Measurements from ENCODE around the gene ADPGK. TPM values are rescaled to one million over a fixed set of nuclear protein-coding genes. Genes with fewer than 3 reads are reported as not detected.
A peak's percentile ranks its signal among the peaks of the same experiment; 100 is the strongest.

The ADPGK gene
- total RNA-seq (63.9 TPM), polyA plus RNA-seq (100 TPM)
- long read RNA-seq, donor 1, result 0 reads
- long read RNA-seq, donor 2, result 0 reads
- long read RNA-seq, donor 3, transcript ADPGK-201 (7 exons, 2,557 nt), result major isoform, 9 of 23 reads
- long read RNA-seq, donor 3, partial matches to known transcripts, result 5 of 23 reads
- long read RNA-seq, donor 3, other reads (novel, unspliced or antisense), result 6 of 23 reads
- long read RNA-seq, donor 4, full-length matches to known transcripts, result 4 of 4 reads
- long read RNA-seq, donor 4, partial matches to known transcripts, result 0 of 4 reads
- long read RNA-seq, donor 4, other reads (novel, unspliced or antisense), result 0 of 4 reads
- long read RNA-seq, donor 5, full-length matches to known transcripts, result 19 of 38 reads
- long read RNA-seq, donor 5, partial matches to known transcripts, result 6 of 38 reads
- long read RNA-seq, donor 5, other reads (novel, unspliced or antisense), result 13 of 38 reads
- long read RNA-seq, donor 6, transcript ADPGK-201 (7 exons, 2,557 nt), result major isoform, 5 of 17 reads
- long read RNA-seq, donor 6, partial matches to known transcripts, result 5 of 17 reads
- long read RNA-seq, donor 6, other reads (novel, unspliced or antisense), result 5 of 17 reads
- long read RNA-seq, donor 7, partial matches to known transcripts, result 0 of 4 reads
- long read RNA-seq, donor 7, other reads (novel, unspliced or antisense), result 0 of 4 reads
- long read RNA-seq, donor 8, partial matches to known transcripts, result 0 of 2 reads
- long read RNA-seq, donor 8, other reads (novel, unspliced or antisense), result 0 of 2 reads
- long read RNA-seq, donor 9, full-length matches to known transcripts, result 8 of 8 reads
- long read RNA-seq, donor 9, partial matches to known transcripts, result 0 of 8 reads
- long read RNA-seq, donor 9, other reads (novel, unspliced or antisense), result 0 of 8 reads
- long read RNA-seq, donor 10, partial matches to known transcripts, result 0 of 11 reads
- long read RNA-seq, donor 10, other reads (novel, unspliced or antisense), result 5 of 11 reads

DNA sequence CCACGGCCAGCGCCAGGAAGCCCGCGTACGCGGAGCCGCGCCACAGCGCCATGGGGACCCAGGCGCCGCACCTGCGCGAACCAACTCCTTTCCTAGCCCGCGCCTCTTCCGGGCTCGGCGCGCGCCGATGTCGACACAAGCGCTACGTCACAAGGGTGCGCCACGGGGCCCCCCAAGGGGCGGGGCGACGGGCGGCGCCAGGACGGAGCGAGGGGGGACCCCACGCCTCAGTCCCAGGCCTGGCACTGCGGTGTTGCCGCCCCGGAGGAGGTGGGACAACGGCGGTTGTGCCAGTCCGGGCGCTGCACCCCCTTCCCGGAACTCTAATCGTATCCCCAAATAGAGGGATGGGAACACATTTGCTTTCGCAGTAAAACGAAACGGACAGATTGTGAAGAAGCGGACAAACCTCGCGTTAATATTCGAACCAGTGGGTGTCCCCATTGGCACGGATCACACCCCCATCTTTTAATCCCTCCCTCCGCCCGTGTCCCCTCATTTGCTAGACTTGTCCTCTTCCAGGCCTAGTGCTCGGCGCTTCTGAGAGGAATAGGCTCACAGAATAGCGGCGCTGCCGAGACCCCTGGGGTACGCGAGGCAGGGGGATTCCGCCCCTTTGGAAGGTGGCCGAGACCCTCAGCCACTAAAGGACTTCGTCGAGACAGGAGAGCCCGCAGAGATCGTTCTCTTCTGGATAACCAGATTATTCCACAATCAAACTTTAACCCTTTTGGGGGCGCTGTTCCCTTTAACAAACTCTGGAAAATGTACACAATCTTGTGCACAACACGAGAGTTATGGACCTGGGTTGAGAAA lies at the start of gene ADPGK:
TSS of gene ADPGK (minus strand) at position 119 of the 816 bp plus-strand sequence. CDS start at position 52, 67 bp downstream.
- H3K27me3 ChIP-seq (ENCODE audit: control insufficient read depth in 2 of 2, insufficient read depth in 1 of 2, low read length in 1 of 2), result no peaks in the 10 kb centered on the region
- WGBS, result under 1% methylated on average over 68 of the region's 68 CpGs
- H3K4me1 ChIP-seq (ENCODE audit: control insufficient read depth in 2 of 2, insufficient read depth in 2 of 2, low read length in 2 of 2), result peaks cover 15 to 25% of the 10 kb centered on the region in 2 donors

GRCh38 chr15:72827226-72827625 lies 43.7 kb upstream of the ADPGK start:
- Histone ChIP-seq H3K9me3 (ENCODE audit: control insufficient read depth in 2 of 2, insufficient read depth in 1 of 2, low read length in 1 of 2) (no peaks in the 10 kb centered on the region), H3K27me3 (ENCODE audit: control insufficient read depth in 2 of 2, insufficient read depth in 1 of 2, low read length in 1 of 2) (peaks cover 0 to 2% of the 10 kb centered on the region in 2 donors)

More for the DNA sequence above, at the start of gene ADPGK:
- DNase-seq (ENCODE audit: low read depth in 6 of 9, low spot score in 9 of 9), result peak; percentile 76 to 98 (median 97)
- peak within 1 kb of the TSS; percentile 96 to 97 for H3K27ac ChIP-seq (ENCODE audit: low read depth in 1 of 2, low read length in 1 of 2)
- peak within 1 kb of the TSS; percentile 90 to 97 for H3K4me3 ChIP-seq (ENCODE audit: low read length in 2 of 2)
- no peaks in the 10 kb centered on the region for H3K9me3 ChIP-seq (ENCODE audit: control insufficient read depth in 2 of 2, insufficient read depth in 1 of 2, low read length in 1 of 2)
- H3K36me3 ChIP-seq (ENCODE audit: control insufficient read depth in 2 of 2, insufficient read depth in 2 of 2, low read length in 1 of 2), result peaks cover 0 to 15% of the 10 kb centered on the region in 2 donors

DNA sequence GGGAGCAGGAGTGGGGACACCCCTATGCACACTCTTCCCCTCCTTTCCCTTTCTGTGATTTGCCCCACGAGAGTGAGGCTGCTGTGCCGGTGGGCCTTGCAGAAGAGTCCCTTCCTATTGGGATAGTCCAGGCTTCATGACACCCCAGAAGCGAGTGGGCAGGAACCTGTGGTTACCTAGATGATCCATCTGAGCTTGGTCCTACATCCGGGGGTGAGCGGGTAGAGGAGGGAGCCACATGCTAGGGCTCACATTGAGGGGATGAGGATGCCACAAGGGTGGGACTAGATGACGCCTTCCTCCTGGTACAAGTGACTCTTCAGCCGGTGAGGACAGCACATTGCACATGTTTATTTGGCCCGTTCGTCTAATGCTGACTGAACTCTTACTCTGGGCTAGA lies 43.1 kb upstream of the ADPGK start:
- no peak for DNase-seq (ENCODE audit: low read depth in 6 of 9, low spot score in 9 of 9)
- no peak overlapping the region for H3K4me3 ChIP-seq (ENCODE audit: low read length in 2 of 2)
- H3K9me3 ChIP-seq (ENCODE audit: control insufficient read depth in 2 of 2, insufficient read depth in 1 of 2, low read length in 1 of 2), result no peaks in the 10 kb centered on the region
- H3K27me3 ChIP-seq (ENCODE audit: control insufficient read depth in 2 of 2, insufficient read depth in 1 of 2, low read length in 1 of 2), result peaks cover 0 to 2% of the 10 kb centered on the region in 2 donors
- H3K4me1 ChIP-seq (ENCODE audit: control insufficient read depth in 2 of 2, insufficient read depth in 2 of 2, low read length in 2 of 2), result no peaks in the 10 kb centered on the region
- no peak overlapping the region for H3K27ac ChIP-seq (ENCODE audit: low read depth in 1 of 2, low read length in 1 of 2)
- 93% methylated on average over 9 of the region's 9 CpGs for WGBS
- no peaks in the 10 kb centered on the region for H3K36me3 ChIP-seq (ENCODE audit: control insufficient read depth in 2 of 2, insufficient read depth in 2 of 2, low read length in 1 of 2)

More at GRCh38 chr15:72827226-72827625, 43.7 kb upstream of the ADPGK start:
- H3K4me1 ChIP-seq (ENCODE audit: control insufficient read depth in 2 of 2, insufficient read depth in 2 of 2, low read length in 2 of 2), result no peaks in the 10 kb centered on the region
- H3K4me3 ChIP-seq (ENCODE audit: low read length in 2 of 2), result no peak overlapping the region
- DNase-seq (ENCODE audit: low read depth in 6 of 9, low spot score in 9 of 9), result no peak
- H3K27ac ChIP-seq (ENCODE audit: low read depth in 1 of 2, low read length in 1 of 2), result no peak overlapping the region
- no peaks in the 10 kb centered on the region for H3K36me3 ChIP-seq (ENCODE audit: control insufficient read depth in 2 of 2, insufficient read depth in 2 of 2, low read length in 1 of 2)

DNA sequence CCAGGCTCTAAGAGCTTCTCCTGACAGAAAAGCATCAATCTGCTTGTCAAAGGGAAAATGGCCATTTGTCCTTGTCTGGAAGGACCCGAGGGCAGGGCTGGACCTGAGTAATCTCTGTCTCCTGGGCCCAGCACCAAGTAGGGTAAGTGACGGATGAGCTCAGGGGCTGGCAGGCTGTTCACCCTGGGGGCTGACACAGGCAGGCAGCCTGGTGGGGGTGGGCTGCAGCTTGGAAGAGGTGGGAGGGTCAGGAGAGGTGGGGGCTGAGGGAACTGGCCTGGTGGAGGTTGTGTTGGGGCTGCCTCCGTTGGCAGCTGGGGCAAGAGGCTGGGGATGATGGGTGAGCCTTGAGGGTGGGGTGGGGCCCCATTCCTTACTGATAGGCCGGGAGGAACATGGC lies 42.3 kb upstream of the ADPGK start:
- no peak for DNase-seq (ENCODE audit: low read depth in 6 of 9, low spot score in 9 of 9)
- Histone ChIP-seq H3K9me3 (ENCODE audit: control insufficient read depth in 2 of 2, insufficient read depth in 1 of 2, low read length in 1 of 2) (no peaks in the 10 kb centered on the region), H3K27me3 (ENCODE audit: control insufficient read depth in 2 of 2, insufficient read depth in 1 of 2, low read length in 1 of 2) (no peaks in the 10 kb centered on the region), H3K4me3 (ENCODE audit: low read length in 2 of 2) (no peak overlapping the region), H3K4me1 (ENCODE audit: control insufficient read depth in 2 of 2, insufficient read depth in 2 of 2, low read length in 2 of 2) (no peaks in the 10 kb centered on the region), H3K36me3 (ENCODE audit: control insufficient read depth in 2 of 2, insufficient read depth in 2 of 2, low read length in 1 of 2) (no peaks in the 10 kb centered on the region), H3K27ac (ENCODE audit: low read depth in 1 of 2, low read length in 1 of 2) (no peak overlapping the region)
- WGBS, result 83% methylated on average over 4 of the region's 4 CpGs

- peaks cover 0 to 2% of the 10 kb centered on the region in 2 donors for H3K27me3 ChIP-seq (ENCODE audit: control insufficient read depth in 2 of 2, insufficient read depth in 1 of 2, low read length in 1 of 2)
- H3K4me3 ChIP-seq (ENCODE audit: low read length in 2 of 2), result no peak overlapping the region
- H3K27ac ChIP-seq (ENCODE audit: low read depth in 1 of 2, low read length in 1 of 2), result no peak overlapping the region
- H3K36me3 ChIP-seq (ENCODE audit: control insufficient read depth in 2 of 2, insufficient read depth in 2 of 2, low read length in 1 of 2), result no peaks in the 10 kb centered on the region
- no peaks in the 10 kb centered on the region for H3K4me1 ChIP-seq (ENCODE audit: control insufficient read depth in 2 of 2, insufficient read depth in 2 of 2, low read length in 2 of 2)
- no peak for DNase-seq (ENCODE audit: low read depth in 6 of 9, low spot score in 9 of 9)
- 94% methylated on average over 7 of the region's 7 CpGs for WGBS
- H3K9me3 ChIP-seq (ENCODE audit: control insufficient read depth in 2 of 2, insufficient read depth in 1 of 2, low read length in 1 of 2), result no peaks in the 10 kb centered on the region
Measured at GRCh38 chr15:72824781-72825180, 41.2 kb upstream of the ADPGK start.

- no peak overlapping the region for H3K4me3 ChIP-seq (ENCODE audit: low read length in 2 of 2)
- no peaks in the 10 kb centered on the region for H3K36me3 ChIP-seq (ENCODE audit: control insufficient read depth in 2 of 2, insufficient read depth in 2 of 2, low read length in 1 of 2)
- 90% methylated on average over 14 of the region's 14 CpGs for WGBS
- H3K4me1 ChIP-seq (ENCODE audit: control insufficient read depth in 2 of 2, insufficient read depth in 2 of 2, low read length in 2 of 2), result no peaks in the 10 kb centered on the region
- peaks cover 0 to 2% of the 10 kb centered on the region in 2 donors for H3K27me3 ChIP-seq (ENCODE audit: control insufficient read depth in 2 of 2, insufficient read depth in 1 of 2, low read length in 1 of 2)
- H3K27ac ChIP-seq (ENCODE audit: low read depth in 1 of 2, low read length in 1 of 2), result no peak overlapping the region
- no peaks in the 10 kb centered on the region for H3K9me3 ChIP-seq (ENCODE audit: control insufficient read depth in 2 of 2, insufficient read depth in 1 of 2, low read length in 1 of 2)
- DNase-seq (ENCODE audit: low read depth in 6 of 9, low spot score in 9 of 9), result no peak
Measured at GRCh38 chr15:72824112-72824511, 40.6 kb upstream of the ADPGK start.

DNA sequence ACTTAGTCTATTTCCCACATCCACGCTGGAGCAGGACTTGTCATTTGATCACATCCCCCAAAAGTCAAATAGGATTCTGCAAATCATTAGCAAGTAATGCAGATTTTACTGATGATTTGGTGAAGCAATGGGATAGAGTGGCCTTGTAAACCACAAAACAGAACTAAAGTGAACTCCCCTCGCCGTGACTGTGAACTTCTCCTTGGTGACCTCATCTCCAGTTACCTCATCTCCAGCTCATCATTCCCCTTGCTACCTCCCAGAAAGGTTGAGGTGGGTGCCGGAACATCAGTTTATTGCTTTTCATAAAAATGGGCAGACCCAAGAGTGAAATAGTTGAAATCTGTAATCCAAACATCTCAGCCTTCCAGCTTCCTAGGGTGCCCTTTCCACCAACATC lies 36.7 kb upstream of the ADPGK start:
- Histone ChIP-seq H3K36me3 (ENCODE audit: control insufficient read depth in 2 of 2, insufficient read depth in 2 of 2, low read length in 1 of 2) (no peaks in the 10 kb centered on the region), H3K4me3 (ENCODE audit: low read length in 2 of 2) (no peak overlapping the region), H3K4me1 (ENCODE audit: control insufficient read depth in 2 of 2, insufficient read depth in 2 of 2, low read length in 2 of 2) (no peaks in the 10 kb centered on the region), H3K9me3 (ENCODE audit: control insufficient read depth in 2 of 2, insufficient read depth in 1 of 2, low read length in 1 of 2) (no peaks in the 10 kb centered on the region), H3K27me3 (ENCODE audit: control insufficient read depth in 2 of 2, insufficient read depth in 1 of 2, low read length in 1 of 2) (peaks cover 0 to 2% of the 10 kb centered on the region in 2 donors), H3K27ac (ENCODE audit: low read depth in 1 of 2, low read length in 1 of 2) (no peak overlapping the region)
- no peak for DNase-seq (ENCODE audit: low read depth in 6 of 9, low spot score in 9 of 9)
- 70% methylated on average over 4 of the region's 4 CpGs for WGBS

GRCh38 chr15:72818632-72819031 lies 35.1 kb upstream of the ADPGK start:
- WGBS, result 95% methylated on average over 6 of the region's 6 CpGs
- no peaks in the 10 kb centered on the region for H3K9me3 ChIP-seq (ENCODE audit: control insufficient read depth in 2 of 2, insufficient read depth in 1 of 2, low read length in 1 of 2)
- H3K4me3 ChIP-seq (ENCODE audit: low read length in 2 of 2), result no peak overlapping the region
- no peaks in the 10 kb centered on the region for H3K4me1 ChIP-seq (ENCODE audit: control insufficient read depth in 2 of 2, insufficient read depth in 2 of 2, low read length in 2 of 2)
- peaks cover 0 to 2% of the 10 kb centered on the region in 2 donors for H3K27me3 ChIP-seq (ENCODE audit: control insufficient read depth in 2 of 2, insufficient read depth in 1 of 2, low read length in 1 of 2)
- DNase-seq (ENCODE audit: low read depth in 6 of 9, low spot score in 9 of 9), result no peak
- no peaks in the 10 kb centered on the region for H3K36me3 ChIP-seq (ENCODE audit: control insufficient read depth in 2 of 2, insufficient read depth in 2 of 2, low read length in 1 of 2)
- H3K27ac ChIP-seq (ENCODE audit: low read depth in 1 of 2, low read length in 1 of 2), result no peak overlapping the region
